IPS-NIHi11 (cell line): Measurements from ENCODE around the gene CFAP69.
A peak's percentile ranks its signal among the peaks of the same experiment; 100 is the strongest.
"Not testable (repeated sequence)": the region's sequence is repeated elsewhere in the genome, so short reads cannot be mapped to it uniquely, and the experiment has no call there.

Experiments
- DNase-seq: peaks from one replicate; pipeline ENCODE4 v3.0.0; 2012; ENCODE audit warnings: mixed read lengths, low spot score

Gene CFAP69

DNA sequence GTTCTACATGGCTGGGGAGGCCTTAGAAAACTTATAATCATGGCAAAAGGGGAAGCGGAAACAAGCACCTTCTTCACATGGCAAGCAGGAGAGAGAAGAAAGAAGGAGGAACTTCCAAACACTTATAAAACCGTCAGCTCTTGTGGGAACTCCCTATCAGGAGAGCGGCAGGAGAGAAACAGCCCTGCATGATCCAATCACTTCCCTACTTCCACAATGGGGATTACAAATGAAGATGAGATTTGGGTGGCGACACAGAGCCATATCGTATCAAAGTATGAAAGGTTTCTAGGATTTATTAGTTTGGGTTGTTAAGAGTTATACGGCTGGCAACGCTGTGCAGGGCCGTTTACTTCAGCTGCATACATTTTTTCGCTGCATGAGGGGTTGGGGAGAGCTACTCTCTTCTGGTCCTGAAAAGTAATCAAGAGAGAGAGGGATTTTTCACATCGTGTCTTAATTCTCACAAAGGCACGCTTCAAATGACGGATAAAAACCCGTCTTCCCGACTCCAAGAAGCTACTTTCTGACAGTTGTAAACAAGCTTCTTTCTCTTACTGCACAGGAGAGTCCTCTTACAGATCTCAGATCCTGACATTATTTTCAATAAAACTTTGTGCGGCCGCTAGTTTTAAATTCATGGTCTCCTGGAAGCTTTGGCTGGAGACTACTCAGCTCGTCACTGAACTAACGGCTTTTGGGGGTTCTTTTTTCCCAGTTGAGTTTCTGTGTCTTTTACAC lies 100.8 kb downstream of the CFAP69 start:
- no peak for DNase-seq

DNA sequence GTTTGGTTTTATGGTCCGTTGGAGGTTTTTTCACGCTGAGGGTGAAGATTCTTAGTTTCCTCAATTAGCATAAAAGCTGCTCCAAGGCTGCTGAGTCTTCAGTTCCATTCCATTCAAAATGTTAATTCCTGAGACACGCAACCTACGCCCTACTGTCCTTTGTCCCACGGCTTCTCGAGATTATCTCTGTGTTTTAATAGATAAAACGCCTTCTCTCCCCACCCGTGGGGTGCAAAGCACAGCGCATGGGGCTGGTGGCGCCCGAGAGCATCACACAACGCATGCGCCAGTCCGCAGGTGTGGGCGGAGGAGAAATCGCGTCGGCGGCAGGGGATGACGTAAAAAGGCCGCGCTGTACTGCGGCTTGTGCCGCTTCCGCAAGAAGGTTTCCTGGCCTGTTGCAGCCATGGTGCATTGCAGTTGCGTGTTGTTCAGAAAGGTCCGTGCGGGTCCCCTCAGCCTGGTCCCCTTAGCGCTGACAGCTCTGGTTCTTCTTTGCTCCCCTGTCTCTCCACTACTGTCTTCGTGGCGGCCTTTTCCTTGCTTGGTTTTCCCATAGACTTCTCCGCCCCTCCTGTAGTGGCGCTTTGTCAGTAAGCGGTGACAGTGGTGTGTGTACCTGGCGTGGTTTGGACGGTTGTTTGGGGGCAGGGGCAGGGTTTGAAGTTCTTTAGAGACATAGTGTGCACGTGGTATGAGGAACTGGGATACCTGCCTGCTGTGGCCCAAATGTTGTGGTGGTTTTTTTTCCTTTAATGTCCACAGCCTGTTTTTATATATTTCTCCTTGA lies 101.6 kb downstream of the CFAP69 start, which contains the start of gene GTPBP10:
GTPBP10 (plus strand) TSS at position 381 of the 790 bp plus-strand sequence; CDS start at position 407, 26 bp downstream.
- DNase-seq = peak; percentile 93

DNA sequence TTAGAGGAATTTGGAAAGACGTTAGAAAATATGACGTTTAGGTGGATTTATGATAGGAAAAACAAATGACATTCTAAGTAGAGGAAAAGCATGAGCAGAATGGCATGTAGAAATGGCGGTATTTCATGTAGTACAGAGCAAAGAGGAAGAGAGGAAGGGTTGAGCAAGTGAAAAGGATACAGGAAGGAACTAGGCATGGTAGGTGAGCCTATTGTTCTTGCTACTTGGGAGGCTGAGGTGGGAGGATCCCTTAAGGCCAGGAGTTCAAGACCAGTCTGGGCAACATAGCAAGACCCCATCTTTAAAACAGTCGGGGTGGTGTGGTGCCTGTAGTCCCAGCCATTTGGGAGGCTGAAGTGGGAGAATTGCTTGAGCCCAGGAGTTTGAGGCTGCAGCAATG lies 102.8 kb downstream of the CFAP69 start:
- DNase-seq = no peak

- DNase-seq = no peak
These were observed 104.3 kb downstream of the CFAP69 start for GRCh38 chr7:90349305-90349704.

GRCh38 chr7:90350032-90350431 lies 105.1 kb downstream of the CFAP69 start:
- DNase-seq = not testable (repeated sequence)

DNA sequence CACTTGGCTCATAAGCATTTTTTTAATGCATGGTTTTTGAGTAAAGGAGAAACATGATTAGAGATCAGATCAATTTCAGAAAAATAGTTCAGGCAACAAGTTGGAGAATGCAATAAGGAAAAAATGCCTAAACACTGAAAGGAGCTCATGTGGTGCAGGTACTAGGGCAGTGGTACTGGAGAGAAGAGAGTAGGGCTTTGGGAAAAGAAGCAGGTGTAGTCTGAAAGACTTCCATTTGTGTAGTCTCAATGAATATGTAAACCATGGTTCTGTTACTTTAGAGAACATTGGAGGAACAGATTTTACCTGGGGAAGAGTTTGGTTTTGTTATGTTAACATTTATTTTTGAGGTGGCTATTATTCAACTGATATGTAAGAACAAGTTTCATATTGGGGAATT lies 107.0 kb downstream of the CFAP69 start:
- no peak for DNase-seq
